GM23338 (cell line): ENCODE data around the gene LSM11. TPM values are rescaled to one million over a fixed set of nuclear protein-coding genes. Genes with fewer than 3 reads are reported as not detected.

ENCODE experiments used
- EZH2 ChIP-seq: fragments of 200-600 bp; sonication (generic); IDR thresholded peaks from one replicate; pipeline ENCODE4 v1.8.0; 2017; ENCODE audit warnings: antibody characterized with exemption, mild to moderate bottlenecking, low read depth; ENCODE audit not compliant: unreplicated experiment
- NANOG ChIP-seq: IDR thresholded peaks from 2 replicates; pipeline ENCODE4 v1.6.1; 2016; ENCODE audit warnings: antibody characterized with exemption, borderline replicate concordance
- STAT1 ChIP-seq: IDR thresholded peaks from one replicate; pipeline ENCODE4 v1.6.1; 2016; ENCODE audit warnings: antibody characterized with exemption; ENCODE audit not compliant: unreplicated experiment
- ZNF114 ChIP-seq: fragments of 250-450 bp; sonication (Bioruptor Pico); IDR thresholded peaks from 2 replicates; pipeline ENCODE4 v1.5.0; 2020; ENCODE audit warnings: mild to moderate bottlenecking, moderate library complexity
- polyA plus RNA-seq: library from polyadenylated mRNA; unstranded; fragments of >200 nt; fragmentation: Nextera tagmentation; extraction: Ambion mirVana; gene quantifications from 2 replicates; pipeline ENCODE4 v1.2.1, GENCODE V29; 2016
- total RNA-seq: library from RNA; depleted of rRNA; stranded (reverse); fragments of >200 nt; shearing (Covaris generic); gene quantifications from 2 replicates; pipeline ENCODE4 v1.2.3, GENCODE V29; 2014
- TF ChIP-seq, protein P1 (sequence below): fragments of 250-450 bp; sonication (Bioruptor Pico); IDR thresholded peaks from 2 replicates; pipeline ENCODE4 v1.5.0; 2020; ENCODE audit warnings: mild to moderate bottlenecking, moderate library complexity
- TF ChIP-seq, protein P2 (sequence below): IDR thresholded peaks from one replicate; pipeline ENCODE4 v1.6.1; 2018; ENCODE audit warnings: antibody characterized with exemption; ENCODE audit not compliant: unreplicated experiment
- TF ChIP-seq, protein P3 (sequence below), 2 experiments: fragments of 200-600 bp in 1 of 2; sonication (generic) in 1 of 2; conservative IDR thresholded peaks; 2 replicates each; pipeline versions ENCODE4 v1.5.1 to v1.6.1; 2016 to 2017; ENCODE audit warnings: antibody characterized with exemption in 2 of 2, low read depth in 2 of 2, mild to moderate bottlenecking in 2 of 2, moderate library complexity in 1 of 2

Gene LSM11
- total and polyA plus RNA-seq, 2 experiments from 2014 or later = 1.2 to 3.8 TPM

DNA sequence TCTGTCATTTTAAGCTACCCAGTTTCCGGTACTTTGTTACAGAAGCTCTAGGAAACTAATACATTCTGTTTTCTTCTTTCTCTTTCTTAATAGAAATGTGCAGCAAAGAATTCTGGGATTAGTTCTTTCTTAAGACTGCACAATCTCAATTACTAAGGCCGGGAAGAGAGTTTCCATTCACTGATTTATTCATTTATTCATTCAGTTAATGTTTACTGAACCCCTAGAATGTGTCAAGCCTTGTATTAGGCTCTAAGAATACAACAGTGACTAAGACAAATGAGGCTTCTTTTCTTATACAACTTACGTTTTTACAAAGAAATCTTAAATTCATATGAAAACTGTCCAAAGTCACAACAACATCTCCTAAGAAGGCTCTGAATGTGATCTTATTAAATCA lies 39.8 kb upstream of the LSM11 start (continued):
- TF ChIP-seq, protein P1, sequence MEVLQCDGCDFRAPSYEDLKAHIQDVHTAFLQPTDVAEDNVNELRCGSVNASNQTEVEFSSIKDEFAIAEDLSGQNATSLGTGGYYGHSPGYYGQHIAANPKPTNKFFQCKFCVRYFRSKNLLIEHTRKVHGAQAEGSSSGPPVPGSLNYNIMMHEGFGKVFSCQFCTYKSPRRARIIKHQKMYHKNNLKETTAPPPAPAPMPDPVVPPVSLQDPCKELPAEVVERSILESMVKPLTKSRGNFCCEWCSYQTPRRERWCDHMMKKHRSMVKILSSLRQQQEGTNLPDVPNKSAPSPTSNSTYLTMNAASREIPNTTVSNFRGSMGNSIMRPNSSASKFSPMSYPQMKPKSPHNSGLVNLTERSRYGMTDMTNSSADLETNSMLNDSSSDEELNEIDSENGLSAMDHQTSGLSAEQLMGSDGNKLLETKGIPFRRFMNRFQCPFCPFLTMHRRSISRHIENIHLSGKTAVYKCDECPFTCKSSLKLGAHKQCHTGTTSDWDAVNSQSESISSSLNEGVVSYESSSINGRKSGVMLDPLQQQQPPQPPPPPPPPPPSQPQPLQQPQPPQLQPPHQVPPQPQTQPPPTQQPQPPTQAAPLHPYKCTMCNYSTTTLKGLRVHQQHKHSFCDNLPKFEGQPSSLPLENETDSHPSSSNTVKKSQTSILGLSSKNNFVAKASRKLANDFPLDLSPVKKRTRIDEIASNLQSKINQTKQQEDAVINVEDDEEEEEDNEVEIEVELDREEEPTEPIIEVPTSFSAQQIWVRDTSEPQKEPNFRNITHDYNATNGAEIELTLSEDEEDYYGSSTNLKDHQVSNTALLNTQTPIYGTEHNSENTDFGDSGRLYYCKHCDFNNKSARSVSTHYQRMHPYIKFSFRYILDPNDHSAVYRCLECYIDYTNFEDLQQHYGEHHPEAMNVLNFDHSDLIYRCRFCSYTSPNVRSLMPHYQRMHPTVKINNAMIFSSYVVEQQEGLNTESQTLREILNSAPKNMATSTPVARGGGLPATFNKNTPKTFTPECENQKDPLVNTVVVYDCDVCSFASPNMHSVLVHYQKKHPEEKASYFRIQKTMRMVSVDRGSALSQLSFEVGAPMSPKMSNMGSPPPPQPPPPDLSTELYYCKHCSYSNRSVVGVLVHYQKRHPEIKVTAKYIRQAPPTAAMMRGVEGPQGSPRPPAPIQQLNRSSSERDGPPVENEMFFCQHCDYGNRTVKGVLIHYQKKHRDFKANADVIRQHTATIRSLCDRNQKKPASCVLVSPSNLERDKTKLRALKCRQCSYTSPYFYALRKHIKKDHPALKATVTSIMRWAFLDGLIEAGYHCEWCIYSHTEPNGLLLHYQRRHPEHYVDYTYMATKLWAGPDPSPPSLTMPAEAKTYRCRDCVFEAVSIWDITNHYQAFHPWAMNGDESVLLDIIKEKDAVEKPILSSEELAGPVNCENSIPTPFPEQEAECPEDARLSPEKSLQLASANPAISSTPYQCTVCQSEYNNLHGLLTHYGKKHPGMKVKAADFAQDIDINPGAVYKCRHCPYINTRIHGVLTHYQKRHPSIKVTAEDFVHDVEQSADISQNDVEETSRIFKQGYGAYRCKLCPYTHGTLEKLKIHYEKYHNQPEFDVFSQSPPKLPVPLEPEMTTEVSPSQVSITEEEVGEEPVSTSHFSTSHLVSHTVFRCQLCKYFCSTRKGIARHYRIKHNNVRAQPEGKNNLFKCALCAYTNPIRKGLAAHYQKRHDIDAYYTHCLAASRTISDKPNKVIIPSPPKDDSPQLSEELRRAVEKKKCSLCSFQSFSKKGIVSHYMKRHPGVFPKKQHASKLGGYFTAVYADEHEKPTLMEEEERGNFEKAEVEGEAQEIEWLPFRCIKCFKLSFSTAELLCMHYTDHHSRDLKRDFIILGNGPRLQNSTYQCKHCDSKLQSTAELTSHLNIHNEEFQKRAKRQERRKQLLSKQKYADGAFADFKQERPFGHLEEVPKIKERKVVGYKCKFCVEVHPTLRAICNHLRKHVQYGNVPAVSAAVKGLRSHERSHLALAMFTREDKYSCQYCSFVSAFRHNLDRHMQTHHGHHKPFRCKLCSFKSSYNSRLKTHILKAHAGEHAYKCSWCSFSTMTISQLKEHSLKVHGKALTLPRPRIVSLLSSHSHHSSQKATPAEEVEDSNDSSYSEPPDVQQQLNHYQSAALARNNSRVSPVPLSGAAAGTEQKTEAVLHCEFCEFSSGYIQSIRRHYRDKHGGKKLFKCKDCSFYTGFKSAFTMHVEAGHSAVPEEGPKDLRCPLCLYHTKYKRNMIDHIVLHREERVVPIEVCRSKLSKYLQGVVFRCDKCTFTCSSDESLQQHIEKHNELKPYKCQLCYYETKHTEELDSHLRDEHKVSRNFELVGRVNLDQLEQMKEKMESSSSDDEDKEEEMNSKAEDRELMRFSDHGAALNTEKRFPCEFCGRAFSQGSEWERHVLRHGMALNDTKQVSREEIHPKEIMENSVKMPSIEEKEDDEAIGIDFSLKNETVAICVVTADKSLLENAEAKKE = no peak
- TF ChIP-seq ZNF114 (CRISPR knock-in tag) = no peak
- TF ChIP-seq, protein P2, sequence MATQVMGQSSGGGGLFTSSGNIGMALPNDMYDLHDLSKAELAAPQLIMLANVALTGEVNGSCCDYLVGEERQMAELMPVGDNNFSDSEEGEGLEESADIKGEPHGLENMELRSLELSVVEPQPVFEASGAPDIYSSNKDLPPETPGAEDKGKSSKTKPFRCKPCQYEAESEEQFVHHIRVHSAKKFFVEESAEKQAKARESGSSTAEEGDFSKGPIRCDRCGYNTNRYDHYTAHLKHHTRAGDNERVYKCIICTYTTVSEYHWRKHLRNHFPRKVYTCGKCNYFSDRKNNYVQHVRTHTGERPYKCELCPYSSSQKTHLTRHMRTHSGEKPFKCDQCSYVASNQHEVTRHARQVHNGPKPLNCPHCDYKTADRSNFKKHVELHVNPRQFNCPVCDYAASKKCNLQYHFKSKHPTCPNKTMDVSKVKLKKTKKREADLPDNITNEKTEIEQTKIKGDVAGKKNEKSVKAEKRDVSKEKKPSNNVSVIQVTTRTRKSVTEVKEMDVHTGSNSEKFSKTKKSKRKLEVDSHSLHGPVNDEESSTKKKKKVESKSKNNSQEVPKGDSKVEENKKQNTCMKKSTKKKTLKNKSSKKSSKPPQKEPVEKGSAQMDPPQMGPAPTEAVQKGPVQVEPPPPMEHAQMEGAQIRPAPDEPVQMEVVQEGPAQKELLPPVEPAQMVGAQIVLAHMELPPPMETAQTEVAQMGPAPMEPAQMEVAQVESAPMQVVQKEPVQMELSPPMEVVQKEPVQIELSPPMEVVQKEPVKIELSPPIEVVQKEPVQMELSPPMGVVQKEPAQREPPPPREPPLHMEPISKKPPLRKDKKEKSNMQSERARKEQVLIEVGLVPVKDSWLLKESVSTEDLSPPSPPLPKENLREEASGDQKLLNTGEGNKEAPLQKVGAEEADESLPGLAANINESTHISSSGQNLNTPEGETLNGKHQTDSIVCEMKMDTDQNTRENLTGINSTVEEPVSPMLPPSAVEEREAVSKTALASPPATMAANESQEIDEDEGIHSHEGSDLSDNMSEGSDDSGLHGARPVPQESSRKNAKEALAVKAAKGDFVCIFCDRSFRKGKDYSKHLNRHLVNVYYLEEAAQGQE = no peak
- no peak for TF ChIP-seq STAT1
- no peak for TF ChIP-seq EZH2
- TF ChIP-seq NANOG = no peak
- TF ChIP-seq, protein P3, sequence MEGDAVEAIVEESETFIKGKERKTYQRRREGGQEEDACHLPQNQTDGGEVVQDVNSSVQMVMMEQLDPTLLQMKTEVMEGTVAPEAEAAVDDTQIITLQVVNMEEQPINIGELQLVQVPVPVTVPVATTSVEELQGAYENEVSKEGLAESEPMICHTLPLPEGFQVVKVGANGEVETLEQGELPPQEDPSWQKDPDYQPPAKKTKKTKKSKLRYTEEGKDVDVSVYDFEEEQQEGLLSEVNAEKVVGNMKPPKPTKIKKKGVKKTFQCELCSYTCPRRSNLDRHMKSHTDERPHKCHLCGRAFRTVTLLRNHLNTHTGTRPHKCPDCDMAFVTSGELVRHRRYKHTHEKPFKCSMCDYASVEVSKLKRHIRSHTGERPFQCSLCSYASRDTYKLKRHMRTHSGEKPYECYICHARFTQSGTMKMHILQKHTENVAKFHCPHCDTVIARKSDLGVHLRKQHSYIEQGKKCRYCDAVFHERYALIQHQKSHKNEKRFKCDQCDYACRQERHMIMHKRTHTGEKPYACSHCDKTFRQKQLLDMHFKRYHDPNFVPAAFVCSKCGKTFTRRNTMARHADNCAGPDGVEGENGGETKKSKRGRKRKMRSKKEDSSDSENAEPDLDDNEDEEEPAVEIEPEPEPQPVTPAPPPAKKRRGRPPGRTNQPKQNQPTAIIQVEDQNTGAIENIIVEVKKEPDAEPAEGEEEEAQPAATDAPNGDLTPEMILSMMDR (conservative IDR thresholded peaks at IDR 0.05; ENCODE audit: low read depth in 2 of 2) = no peak
